ENCODE results near the gene S100A1. TPM values are rescaled to one million over a fixed set of nuclear protein-coding genes. Genes with fewer than 3 reads are reported as not detected.
A peak's percentile ranks its signal among the peaks of the same experiment; 100 is the strongest.

The S100A1 gene
- total RNA-seq, 1 experiment from 2014 or later, result 18.1 TPM

GRCh38 chr1:153610811-153611301 lies 17.4 kb upstream of the S100A1 start:
- DNase-seq, result no peak
- POLR2A ChIA-PET, result interaction anchor here (0.6 kb wide), 2 partner anchors 97 to 173 kb away, joined by 3 read pairs; no protein-coding TSS in a partner anchor
- Histone ChIP-seq H3K4me3 (ENCODE audit: low read depth, low read length) (peak overlapping the region; percentile 73), H3K36me3 (ENCODE audit: control insufficient read depth, insufficient read depth, low read length) (peaks cover 8% of the 10 kb centered on the region), H3K27me3 (replicated peaks; ENCODE audit: control insufficient read depth, insufficient read depth, low read length) (no peaks in the 10 kb centered on the region), H3K4me1 (peaks cover 58% of the 10 kb centered on the region), H3K9me3 (no peaks in the 10 kb centered on the region)
- no peaks in the 10 kb centered on the region for H3K27me3 Mint-ChIP-seq (ENCODE audit: insufficient read depth, unreplicated experiment)
- CTCF ChIA-PET, result interaction anchor here (1.1 kb wide), 1 partner anchor 17 kb away, joined by 5 read pairs; the partner anchor contains the start of gene S100A13
- BruUV-seq (replicated peaks), result no TSS peak
- peaks cover 45% of the 10 kb centered on the region for H3K4me1 Mint-ChIP-seq (ENCODE audit: low read depth, unreplicated experiment)
- peak overlapping the region; percentile 74 for H3K4me3 Mint-ChIP-seq (ENCODE audit: unreplicated experiment)
- H3K27ac Mint-ChIP-seq (ENCODE audit: unreplicated experiment), result peak overlapping the region; percentile 56
- intact Hi-C loops (cut with micrococcal nuclease; ENCODE audit: unreplicated experiment), result no loop called here
- no peak for TF ChIP-seq CTCF (IDR thresholded peaks at IDR 0.05; ENCODE audit: insufficient read depth in 1 of 2, low read depth in 1 of 2, low read length in 1 of 2, severe bottlenecking in 1 of 2, unreplicated experiment in 1 of 2)
- H3K36me3 Mint-ChIP-seq (ENCODE audit: insufficient read depth, unreplicated experiment), result peaks cover 80% of the 10 kb centered on the region
- no peaks in the 10 kb centered on the region for H3K9me3 Mint-ChIP-seq (ENCODE audit: unreplicated experiment)

GRCh38 chr1:153611356-153611755 lies 16.9 kb upstream of the S100A1 start:
- Mint-ChIP-seq H3K27me3 (ENCODE audit: insufficient read depth, unreplicated experiment) (no peaks in the 10 kb centered on the region), H3K27ac (ENCODE audit: unreplicated experiment) (peak overlapping the region; percentile 56), H3K9me3 (ENCODE audit: unreplicated experiment) (no peaks in the 10 kb centered on the region), H3K4me3 (ENCODE audit: unreplicated experiment) (peak overlapping the region; percentile 74), H3K36me3 (ENCODE audit: insufficient read depth, unreplicated experiment) (peaks cover 80% of the 10 kb centered on the region), H3K4me1 (ENCODE audit: low read depth, unreplicated experiment) (peaks cover 49% of the 10 kb centered on the region)
- peaks cover 59% of the 10 kb centered on the region for H3K4me1 ChIP-seq
- intact Hi-C loops (cut with micrococcal nuclease; ENCODE audit: unreplicated experiment), result no loop called here
- TF ChIP-seq CTCF (IDR thresholded peaks at IDR 0.05; ENCODE audit: insufficient read depth in 1 of 2, low read depth in 1 of 2, low read length in 1 of 2, severe bottlenecking in 1 of 2, unreplicated experiment in 1 of 2), result no peak
- H3K9me3 ChIP-seq, result no peaks in the 10 kb centered on the region
- DNase-seq, result no peak
- H3K27me3 ChIP-seq (replicated peaks; ENCODE audit: control insufficient read depth, insufficient read depth, low read length), result no peaks in the 10 kb centered on the region
- peak overlapping the region; percentile 73 for H3K4me3 ChIP-seq (ENCODE audit: low read depth, low read length)
- ChIA-PET CTCF (interaction anchor here (0.9 to 1.1 kb wide), 2 partner anchors 16 to 323 kb away, joined by 3 to 5 read pairs; partner anchors contain the start of gene S100A13), POLR2A (interaction anchor here (0.5 to 1.4 kb wide), 3 partner anchors 17 to 172 kb away, joined by 3 to 4 read pairs (median 3); no protein-coding TSS in a partner anchor)
- peaks cover 8% of the 10 kb centered on the region for H3K36me3 ChIP-seq (ENCODE audit: control insufficient read depth, insufficient read depth, low read length)
- BruUV-seq (replicated peaks), result no TSS peak

GRCh38 chr1:153612111-153612754 lies 16.0 kb upstream of the S100A1 start:
- no TSS peak for BruUV-seq (replicated peaks)
- ChIA-PET CTCF (interaction anchor here (0.5 to 3.6 kb wide), 14 partner anchors 15 to 324 kb away, joined by 3 to 41 read pairs (median 4); partner anchors contain the start of genes CHTOP and S100A13), POLR2A (interaction anchor here (0.5 to 3.4 kb wide), 15 partner anchors 8 to 98 kb away, joined by 3 to 40 read pairs (median 4); partner anchors contain the start of genes CHTOP and S100A13)
- no peak for DNase-seq
- Mint-ChIP-seq H3K4me3 (ENCODE audit: unreplicated experiment) (peak overlapping the region; percentile 74), H3K9me3 (ENCODE audit: unreplicated experiment) (no peaks in the 10 kb centered on the region), H3K36me3 (ENCODE audit: insufficient read depth, unreplicated experiment) (peaks cover 80% of the 10 kb centered on the region), H3K4me1 (ENCODE audit: low read depth, unreplicated experiment) (peaks cover 57% of the 10 kb centered on the region), H3K27ac (ENCODE audit: unreplicated experiment) (peak overlapping the region; percentile 56), H3K27me3 (ENCODE audit: insufficient read depth, unreplicated experiment) (no peaks in the 10 kb centered on the region)
- intact Hi-C loops (cut with micrococcal nuclease; ENCODE audit: unreplicated experiment), result loop anchor here (1.0 to 2.0 kb wide), 3 partner anchors 13 to 97 kb away; partner anchors contain the start of gene S100A13
- peaks cover 6% of the 10 kb centered on the region for H3K36me3 ChIP-seq (ENCODE audit: control insufficient read depth, insufficient read depth, low read length)
- H3K27me3 ChIP-seq (replicated peaks; ENCODE audit: control insufficient read depth, insufficient read depth, low read length), result no peaks in the 10 kb centered on the region
- TF ChIP-seq CTCF (IDR thresholded peaks at IDR 0.05; ENCODE audit: insufficient read depth in 1 of 2, low read depth in 1 of 2, low read length in 1 of 2, severe bottlenecking in 1 of 2, unreplicated experiment in 1 of 2), result no peak
- peak overlapping the region; percentile 73 for H3K4me3 ChIP-seq (ENCODE audit: low read depth, low read length)
- H3K9me3 ChIP-seq, result no peaks in the 10 kb centered on the region
- H3K4me1 ChIP-seq, result peaks cover 62% of the 10 kb centered on the region
